PFSK-1 (cell line): ENCODE measurements around the gene PBOV1.

Source experiments
- FOXP2 ChIP-seq: optimal IDR thresholded peaks from 2 replicates; pipeline ENCODE3; 2011; ENCODE audit warnings: borderline replicate concordance, control low read depth, inconsistent platforms; ENCODE audit not compliant: insufficient read depth; ENCODE audit errors: extremely low read length, extremely low read depth
- POLR2AphosphoS5 ChIP-seq: IDR thresholded peaks from 2 replicates; pipeline ENCODE4 v1.6.1; 2012; ENCODE audit warnings: low read depth, mild to moderate bottlenecking, control low read depth, low read length, moderate library complexity
- REST ChIP-seq, 2 experiments: IDR thresholded peaks; 2 replicates each; pipeline versions ENCODE4 v1.6.1 to v1.8.0; 2011 to 2012; ENCODE audit warnings: low read depth in 2 of 2, low read length in 2 of 2, control low read depth in 1 of 2, inconsistent platforms in 1 of 2, mild to moderate bottlenecking in 1 of 2, moderate library complexity in 1 of 2; ENCODE audit not compliant: insufficient read depth in 1 of 2
- SIN3A ChIP-seq: IDR thresholded peaks from 2 replicates; pipeline ENCODE4 v1.6.1; 2012; ENCODE audit warnings: mild to moderate bottlenecking, low read length, moderate library complexity, borderline replicate concordance; ENCODE audit not compliant: insufficient read depth
- TAF1 ChIP-seq: IDR thresholded peaks from 2 replicates; pipeline ENCODE4 v1.6.1; 2012; ENCODE audit warnings: low read length, control low read depth, borderline replicate concordance; ENCODE audit not compliant: insufficient read depth

GRCh38 chr6:138183790-138184134 lies 34.5 kb downstream of the PBOV1 start:
- TF ChIP-seq SIN3A = no peak
- no peak for TF ChIP-seq REST (IDR thresholded peaks at IDR 0.05; ENCODE audit: insufficient read depth in 1 of 2, low read depth in 2 of 2, low read length in 2 of 2)
- TF ChIP-seq TAF1 = no peak
- TF ChIP-seq POLR2AphosphoS5 = no peak
- no peak for TF ChIP-seq FOXP2
